WTC11 (cell line): ENCODE measurements around the gene TMPRSS13. TPM values are rescaled to one million over a fixed set of nuclear protein-coding genes. Genes with fewer than 3 reads are reported as not detected.

Source experiments
- ATAC-seq: fragments of 200-7000 bp; cut with Tn5 transposase; 2 replicates; pipeline ENCODE4 v1.10.0; 2021; ENCODE audit warnings: mild to moderate bottlenecking, moderate library complexity
- CTCF ChIA-PET: fragments of 300-600 bp; sonication (Branson Sonifier 250); formaldehyde crosslinking; loops from one replicate; lab custom pipeline; 2021; ENCODE audit warnings: antibody characterized with exemption; lab: Charles Lee
- POLR2A ChIA-PET: fragments of 350-600 bp; sonication (Branson Sonifier 250); formaldehyde crosslinking; loops from one replicate; lab custom pipeline; 2021; ENCODE audit warnings: antibody characterized with exemption; lab: Charles Lee
- DNase-seq: peaks from one replicate; pipeline ENCODE4 v3.0.0; 2021; ENCODE audit warnings: low spot score
- H3K27ac Mint-ChIP-seq: 2 replicates; pipeline ENCODE4 v1.8.0; 2021; ENCODE audit warnings: mixed read lengths
- H3K27me3 Mint-ChIP-seq: 2 replicates; pipeline ENCODE4 v1.8.0; 2021; ENCODE audit warnings: low read depth, mild to moderate bottlenecking, moderate library complexity, mixed read lengths
- H3K36me3 Mint-ChIP-seq: 2 replicates; pipeline ENCODE4 v1.8.0; 2021; ENCODE audit warnings: mixed read lengths
- H3K4me1 Mint-ChIP-seq: 2 replicates; pipeline ENCODE4 v1.8.0; 2022; ENCODE audit warnings: mixed read lengths
- H3K4me3 Mint-ChIP-seq: 2 replicates; pipeline ENCODE4 v1.8.0; 2021; ENCODE audit warnings: mild to moderate bottlenecking, moderate library complexity, mixed read lengths
- H3K9me3 Mint-ChIP-seq: 2 replicates; pipeline ENCODE4 v1.8.0; 2021; ENCODE audit warnings: mixed read lengths
- CBFB ChIP-seq: sonication (generic); formaldehyde crosslinking; IDR thresholded peaks from 2 replicates; pipeline ENCODE4 v1.8.1; 2022; ENCODE audit warnings: mild to moderate bottlenecking, low read depth, missing genetic modification reagents
- CREM ChIP-seq: sonication (generic); formaldehyde crosslinking; IDR thresholded peaks from 2 replicates; pipeline ENCODE4 v1.8.1; 2022; ENCODE audit warnings: mild to moderate bottlenecking, missing genetic modification reagents, moderate library complexity
- KAT7 ChIP-seq: sonication (generic); formaldehyde crosslinking; IDR thresholded peaks from 2 replicates; pipeline ENCODE4 v1.8.1; 2023; ENCODE audit warnings: missing genetic modification reagents, mild to moderate bottlenecking, borderline replicate concordance
- MYBL2 ChIP-seq: sonication (generic); formaldehyde crosslinking; IDR thresholded peaks from 2 replicates; pipeline ENCODE4 v1.8.1; 2023; ENCODE audit warnings: mild to moderate bottlenecking, moderate library complexity, missing genetic modification reagents
- NFATC4 ChIP-seq: fragments of 250-450 bp; sonication (Bioruptor Pico); IDR thresholded peaks from 2 replicates; pipeline ENCODE4 v1.9.0; 2021; ENCODE audit warnings: mild to moderate bottlenecking
- NR1H2 ChIP-seq: sonication (generic); formaldehyde crosslinking; IDR thresholded peaks from 2 replicates; pipeline ENCODE4 v1.9.0; 2021; ENCODE audit warnings: mild to moderate bottlenecking, moderate library complexity, missing genetic modification reagents
- NR3C1 ChIP-seq: sonication (generic); formaldehyde crosslinking; conservative IDR thresholded peaks from 2 replicates; pipeline ENCODE4 v1.8.1; 2023; ENCODE audit warnings: low read depth, mild to moderate bottlenecking, missing genetic modification reagents
- RELA ChIP-seq: sonication (generic); formaldehyde crosslinking; IDR thresholded peaks from 2 replicates; pipeline ENCODE4 v1.8.1; 2022; ENCODE audit warnings: missing genetic modification reagents, mild to moderate bottlenecking, borderline replicate concordance
- SOX15 ChIP-seq: fragments of 250-450 bp; sonication (Bioruptor Pico); IDR thresholded peaks from 2 replicates; pipeline ENCODE4 v1.9.0; 2021; ENCODE audit warnings: mild to moderate bottlenecking
- ZNF121 ChIP-seq: sonication (generic); formaldehyde crosslinking; IDR thresholded peaks from 2 replicates; pipeline ENCODE4 v1.8.0; 2023; ENCODE audit warnings: missing genetic modification reagents
- ZNF138 ChIP-seq: sonication (generic); formaldehyde crosslinking; conservative IDR thresholded peaks from 2 replicates; pipeline ENCODE4 v1.8.1; 2022; ENCODE audit warnings: mild to moderate bottlenecking, moderate library complexity, missing genetic modification reagents
- ZNF671 ChIP-seq: fragments of 250-450 bp; sonication (Bioruptor Pico); IDR thresholded peaks from 2 replicates; pipeline ENCODE4 v1.8.0; 2021; ENCODE audit warnings: mild to moderate bottlenecking
- total RNA-seq: library from RNA; stranded (reverse); gene quantifications from 3 replicates; pipeline ENCODE4 v1.2.3, GENCODE V29; 2021
- TF ChIP-seq, protein P1 (sequence below): fragments of 250-450 bp; sonication (Bioruptor Pico); IDR thresholded peaks from 2 replicates; pipeline ENCODE4 v1.9.0; 2021; ENCODE audit warnings: moderate library complexity, mild to moderate bottlenecking, inconsistent platforms, borderline replicate concordance
- TF ChIP-seq, protein P2 (sequence below): sonication (generic); formaldehyde crosslinking; IDR thresholded peaks from 2 replicates; pipeline ENCODE4 v1.8.1; 2023; ENCODE audit warnings: mild to moderate bottlenecking, missing genetic modification reagents, moderate library complexity
- TF ChIP-seq, protein P3 (sequence below): sonication (generic); formaldehyde crosslinking; conservative IDR thresholded peaks from 2 replicates; pipeline ENCODE4 v1.8.1; 2023; ENCODE audit warnings: mild to moderate bottlenecking, low read depth, missing genetic modification reagents, moderate library complexity
- TF ChIP-seq, protein P4 (sequence below): sonication (generic); formaldehyde crosslinking; IDR thresholded peaks from 2 replicates; pipeline ENCODE4 v1.8.0; 2022; ENCODE audit warnings: mild to moderate bottlenecking, missing genetic modification reagents
- TF ChIP-seq, protein P5 (sequence below): sonication (generic); formaldehyde crosslinking; IDR thresholded peaks from 2 replicates; pipeline ENCODE4 v1.8.0; 2022; ENCODE audit warnings: mild to moderate bottlenecking, missing genetic modification reagents
- TF ChIP-seq, protein P6 (sequence below): sonication (generic); formaldehyde crosslinking; IDR thresholded peaks from 2 replicates; pipeline ENCODE4 v1.8.1; 2022; ENCODE audit warnings: mild to moderate bottlenecking, moderate library complexity, missing genetic modification reagents

Gene TMPRSS13
- total RNA-seq, 1 experiment from 2014 or later: 0.63 TPM

DNA sequence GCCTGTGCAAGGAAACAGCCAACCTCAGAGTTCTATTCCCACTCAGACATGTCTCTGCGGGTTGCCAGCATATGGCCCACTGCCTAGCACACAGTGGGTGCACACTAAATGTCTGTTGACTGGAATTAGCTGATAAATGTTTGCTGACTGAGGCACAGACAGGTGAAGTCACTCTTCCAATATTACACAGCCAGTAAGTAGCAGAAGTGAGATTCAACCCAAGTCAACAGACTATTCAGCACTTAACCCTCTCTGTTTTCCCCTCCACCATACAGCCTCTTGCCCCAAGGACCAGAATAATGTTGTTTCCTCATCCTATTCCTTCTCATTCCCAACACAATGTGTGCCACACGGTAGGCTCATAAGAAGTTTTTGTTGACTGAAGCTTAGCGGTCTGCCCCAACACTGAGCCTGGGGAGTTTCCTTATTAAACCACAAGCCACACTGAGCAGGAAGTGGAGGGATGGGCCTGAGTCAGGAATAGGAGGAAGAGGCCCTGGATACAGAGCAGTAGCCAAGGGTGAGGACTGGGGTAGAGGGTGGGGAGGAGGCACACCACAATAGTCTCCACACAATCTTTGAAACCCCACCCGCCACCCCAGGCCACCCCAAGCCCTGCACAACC is 41.3 kb upstream of the TMPRSS13 start:
- ATAC-seq: no peak
- Mint-ChIP-seq H3K9me3 (no peaks in the 10 kb centered on the region), H3K36me3 (no peaks in the 10 kb centered on the region), H3K4me3 (no peak overlapping the region), H3K4me1 (no peaks in the 10 kb centered on the region), H3K27ac (no peak overlapping the region), H3K27me3 (no peaks in the 10 kb centered on the region; the same call in 1 of the 2 replicates)
- ChIA-PET POLR2A (no interaction called here), CTCF (interaction anchor here (2.2 kb wide), 1 partner anchor 83 kb away, joined by 6 read pairs; no protein-coding TSS in a partner anchor)
- DNase-seq: no peak
- TF ChIP-seq RELA (CRISPR knock-in tag) (no peak), ZNF138 (CRISPR knock-in tag) (no peak), CREM (no peak), NFATC4 (CRISPR knock-in tag) (no peak), CBFB (CRISPR knock-in tag) (no peak), KAT7 (CRISPR knock-in tag) (no peak), MYBL2 (CRISPR knock-in tag) (no peak), ZNF121 (CRISPR knock-in tag) (no peak), SOX15 (no peak)
- TF ChIP-seq, protein P1, sequence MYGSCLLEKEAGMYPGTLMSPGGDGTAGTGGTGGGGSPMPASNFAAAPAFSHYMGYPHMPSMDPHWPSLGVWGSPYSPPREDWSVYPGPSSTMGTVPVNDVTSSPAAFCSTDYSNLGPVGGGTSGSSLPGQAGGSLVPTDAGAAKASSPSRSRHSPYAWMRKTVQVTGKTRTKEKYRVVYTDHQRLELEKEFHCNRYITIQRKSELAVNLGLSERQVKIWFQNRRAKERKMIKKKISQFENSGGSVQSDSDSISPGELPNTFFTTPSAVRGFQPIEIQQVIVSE (CRISPR knock-in tag): no peak
- TF ChIP-seq, protein P2, sequence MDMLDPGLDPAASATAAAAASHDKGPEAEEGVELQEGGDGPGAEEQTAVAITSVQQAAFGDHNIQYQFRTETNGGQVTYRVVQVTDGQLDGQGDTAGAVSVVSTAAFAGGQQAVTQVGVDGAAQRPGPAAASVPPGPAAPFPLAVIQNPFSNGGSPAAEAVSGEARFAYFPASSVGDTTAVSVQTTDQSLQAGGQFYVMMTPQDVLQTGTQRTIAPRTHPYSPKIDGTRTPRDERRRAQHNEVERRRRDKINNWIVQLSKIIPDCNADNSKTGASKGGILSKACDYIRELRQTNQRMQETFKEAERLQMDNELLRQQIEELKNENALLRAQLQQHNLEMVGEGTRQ (CRISPR knock-in tag): no peak
- TF ChIP-seq, protein P3, sequence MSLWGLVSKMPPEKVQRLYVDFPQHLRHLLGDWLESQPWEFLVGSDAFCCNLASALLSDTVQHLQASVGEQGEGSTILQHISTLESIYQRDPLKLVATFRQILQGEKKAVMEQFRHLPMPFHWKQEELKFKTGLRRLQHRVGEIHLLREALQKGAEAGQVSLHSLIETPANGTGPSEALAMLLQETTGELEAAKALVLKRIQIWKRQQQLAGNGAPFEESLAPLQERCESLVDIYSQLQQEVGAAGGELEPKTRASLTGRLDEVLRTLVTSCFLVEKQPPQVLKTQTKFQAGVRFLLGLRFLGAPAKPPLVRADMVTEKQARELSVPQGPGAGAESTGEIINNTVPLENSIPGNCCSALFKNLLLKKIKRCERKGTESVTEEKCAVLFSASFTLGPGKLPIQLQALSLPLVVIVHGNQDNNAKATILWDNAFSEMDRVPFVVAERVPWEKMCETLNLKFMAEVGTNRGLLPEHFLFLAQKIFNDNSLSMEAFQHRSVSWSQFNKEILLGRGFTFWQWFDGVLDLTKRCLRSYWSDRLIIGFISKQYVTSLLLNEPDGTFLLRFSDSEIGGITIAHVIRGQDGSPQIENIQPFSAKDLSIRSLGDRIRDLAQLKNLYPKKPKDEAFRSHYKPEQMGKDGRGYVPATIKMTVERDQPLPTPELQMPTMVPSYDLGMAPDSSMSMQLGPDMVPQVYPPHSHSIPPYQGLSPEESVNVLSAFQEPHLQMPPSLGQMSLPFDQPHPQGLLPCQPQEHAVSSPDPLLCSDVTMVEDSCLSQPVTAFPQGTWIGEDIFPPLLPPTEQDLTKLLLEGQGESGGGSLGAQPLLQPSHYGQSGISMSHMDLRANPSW (CRISPR knock-in tag): no peak
- TF ChIP-seq, protein P4, sequence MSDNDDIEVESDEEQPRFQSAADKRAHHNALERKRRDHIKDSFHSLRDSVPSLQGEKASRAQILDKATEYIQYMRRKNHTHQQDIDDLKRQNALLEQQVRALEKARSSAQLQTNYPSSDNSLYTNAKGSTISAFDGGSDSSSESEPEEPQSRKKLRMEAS (CRISPR knock-in tag): no peak

DNA sequence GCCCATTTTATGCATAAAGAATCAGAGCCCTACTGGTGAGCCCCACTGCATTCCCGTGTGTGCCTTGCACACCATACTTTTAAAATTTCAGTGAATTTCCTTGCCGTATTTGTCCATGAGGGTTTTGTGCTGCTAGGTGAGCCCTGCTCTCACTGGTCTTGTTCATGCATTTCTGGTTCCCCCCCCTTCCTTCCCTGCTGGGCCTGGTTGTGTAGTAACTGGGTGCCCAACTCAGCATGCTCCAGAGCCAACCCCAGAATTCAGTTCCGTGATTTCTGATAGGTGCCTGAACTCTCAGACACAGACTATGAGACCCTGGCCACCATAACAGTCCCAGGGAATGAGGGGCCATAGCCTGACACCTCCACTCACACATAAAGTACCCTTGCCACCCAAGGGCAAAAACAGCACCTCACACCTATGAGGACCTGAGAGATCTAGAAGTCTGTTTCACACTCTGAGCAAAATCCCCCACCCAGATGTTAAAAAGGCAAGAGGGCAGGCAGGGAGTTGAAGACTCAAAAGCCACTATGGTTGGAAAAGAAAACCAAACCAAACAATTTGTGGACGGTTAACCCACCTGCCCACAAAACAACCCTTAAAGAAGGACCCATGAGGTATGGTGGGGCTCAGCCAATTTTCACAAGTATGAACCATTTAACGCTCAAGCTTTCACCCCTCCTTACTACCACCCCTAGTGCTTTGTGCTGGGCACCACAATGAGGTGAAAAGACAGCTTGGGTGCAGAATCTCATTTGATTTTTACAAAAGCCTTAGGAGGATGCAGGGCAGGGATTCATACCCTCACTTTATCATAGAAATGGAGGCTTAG is 40.2 kb upstream of the TMPRSS13 start:
- TF ChIP-seq NR1H2 (CRISPR knock-in tag): no peak
- TF ChIP-seq, protein P5, sequence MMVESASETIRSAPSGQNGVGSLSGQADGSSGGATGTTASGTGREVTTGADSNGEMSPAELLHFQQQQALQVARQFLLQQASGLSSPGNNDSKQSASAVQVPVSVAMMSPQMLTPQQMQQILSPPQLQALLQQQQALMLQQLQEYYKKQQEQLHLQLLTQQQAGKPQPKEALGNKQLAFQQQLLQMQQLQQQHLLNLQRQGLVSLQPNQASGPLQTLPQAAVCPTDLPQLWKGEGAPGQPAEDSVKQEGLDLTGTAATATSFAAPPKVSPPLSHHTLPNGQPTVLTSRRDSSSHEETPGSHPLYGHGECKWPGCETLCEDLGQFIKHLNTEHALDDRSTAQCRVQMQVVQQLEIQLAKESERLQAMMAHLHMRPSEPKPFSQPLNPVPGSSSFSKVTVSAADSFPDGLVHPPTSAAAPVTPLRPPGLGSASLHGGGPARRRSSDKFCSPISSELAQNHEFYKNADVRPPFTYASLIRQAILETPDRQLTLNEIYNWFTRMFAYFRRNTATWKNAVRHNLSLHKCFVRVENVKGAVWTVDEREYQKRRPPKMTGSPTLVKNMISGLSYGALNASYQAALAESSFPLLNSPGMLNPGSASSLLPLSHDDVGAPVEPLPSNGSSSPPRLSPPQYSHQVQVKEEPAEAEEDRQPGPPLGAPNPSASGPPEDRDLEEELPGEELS (CRISPR knock-in tag): no peak
- no peak for TF ChIP-seq ZNF138 (CRISPR knock-in tag)
- TF ChIP-seq, protein P6, sequence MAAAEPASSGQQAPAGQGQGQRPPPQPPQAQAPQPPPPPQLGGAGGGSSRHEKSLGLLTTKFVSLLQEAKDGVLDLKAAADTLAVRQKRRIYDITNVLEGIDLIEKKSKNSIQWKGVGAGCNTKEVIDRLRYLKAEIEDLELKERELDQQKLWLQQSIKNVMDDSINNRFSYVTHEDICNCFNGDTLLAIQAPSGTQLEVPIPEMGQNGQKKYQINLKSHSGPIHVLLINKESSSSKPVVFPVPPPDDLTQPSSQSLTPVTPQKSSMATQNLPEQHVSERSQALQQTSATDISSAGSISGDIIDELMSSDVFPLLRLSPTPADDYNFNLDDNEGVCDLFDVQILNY (CRISPR knock-in tag): no peak
- TF ChIP-seq, protein P2 (CRISPR knock-in tag): no peak
- TF ChIP-seq NR3C1 (CRISPR knock-in tag): no peak
- TF ChIP-seq, protein P1 (CRISPR knock-in tag): no peak
- no peak for TF ChIP-seq ZNF671 (CRISPR knock-in tag)
- ChIA-PET CTCF (no interaction called here), POLR2A (no interaction called here)
- DNase-seq (no peak), ATAC-seq (no peak)
- no peaks in the 10 kb centered on the region; the same call in 1 of the 2 replicates for H3K27me3 Mint-ChIP-seq
- H3K4me1 Mint-ChIP-seq: no peaks in the 10 kb centered on the region
- no peak overlapping the region for H3K27ac Mint-ChIP-seq
- H3K36me3 Mint-ChIP-seq: no peaks in the 10 kb centered on the region
- H3K4me3 Mint-ChIP-seq: no peak overlapping the region
- H3K9me3 Mint-ChIP-seq: no peaks in the 10 kb centered on the region
